HepG2 (cell line): ENCODE measurements around the gene SPAG9. TPM values are rescaled to one million over a fixed set of nuclear protein-coding genes. Genes with fewer than 3 reads are reported as not detected.
A peak's percentile ranks its signal among the peaks of the same experiment; 100 is the strongest.

ENCODE experiments used
- ASH2L ChIP-seq: fragments of 300-600, 200-600 bp; sonication (generic); IDR thresholded peaks from 2 replicates; pipeline ENCODE4 v1.7.0; 2017; ENCODE audit warnings: low read depth, mild to moderate bottlenecking, moderate library complexity, mixed read lengths, low read length; ENCODE audit not compliant: insufficient read length
- ATF7-NPFF ChIP-seq: sonication (generic); formaldehyde crosslinking; IDR thresholded peaks from 2 replicates; pipeline ENCODE4 v1.8.1; 2023; ENCODE audit warnings: mild to moderate bottlenecking, low read depth, missing genetic modification reagents, moderate library complexity
- FOXK2 ChIP-seq: fragments of 450-650 bp; IDR thresholded peaks from 2 replicates; pipeline ENCODE4 v1.6.1; 2016
- KAT8 ChIP-seq: IDR thresholded peaks from 2 replicates; pipeline ENCODE4 v1.6.1; 2016; ENCODE audit warnings: missing genetic modification reagents, missing compliant biosample characterization
- NAIF1 ChIP-seq: sonication (generic); formaldehyde crosslinking; IDR thresholded peaks from 2 replicates; pipeline ENCODE4 v1.5.0; 2020; ENCODE audit warnings: mild to moderate bottlenecking, missing genetic modification reagents, borderline replicate concordance
- ZFP62 ChIP-seq: sonication (generic); formaldehyde crosslinking; IDR thresholded peaks from 2 replicates; pipeline ENCODE4 v1.4.0; 2020; ENCODE audit warnings: missing genetic modification reagents
- ZNF232 ChIP-seq: sonication (generic); formaldehyde crosslinking; IDR thresholded peaks from 2 replicates; pipeline ENCODE4 v1.4.0; 2020; ENCODE audit warnings: missing genetic modification reagents, borderline replicate concordance
- ZNF703 ChIP-seq: sonication (generic); formaldehyde crosslinking; IDR thresholded peaks from 2 replicates; pipeline ENCODE4 v1.5.1; 2020; ENCODE audit warnings: missing genetic modification reagents, mild to moderate bottlenecking, moderate library complexity, borderline replicate concordance
- polyA plus RNA-seq, 8 experiments: library from polyadenylated mRNA; depleted of rRNA in 3 of 8; stranded (reverse) in 7 of 8; unstranded in 1 of 8; fragments of >200 nt; fragmentation: Illumina TruSeq in 4 of 8; extraction: Trizol in 4 of 8; gene quantifications; 2 replicates each; pipeline versions ENCODE4 v1.2.1 to v1.2.3, GENCODE V29; 2011 to 2016; ENCODE audit warnings: low read depth in 4 of 8, missing spikeins in 1 of 8, mixed read lengths in 1 of 8; ENCODE audit not compliant: insufficient read depth in 1 of 8
- total RNA-seq, 5 experiments: library from RNA; depleted of rRNA; stranded (reverse); fragments of >200 nt; fragmentation: Illumina TruSeq; extraction: Trizol; gene quantifications; 2 replicates each; pipeline ENCODE4 v1.2.3, GENCODE V29; 2016; ENCODE audit warnings: low read depth in 1 of 5
- TF ChIP-seq, protein P1 (sequence below): sonication (generic); formaldehyde crosslinking; IDR thresholded peaks from 2 replicates; pipeline ENCODE4 v1.4.0; 2020; ENCODE audit warnings: missing genetic modification reagents
- TF ChIP-seq, protein P2 (sequence below): sonication (generic); formaldehyde crosslinking; IDR thresholded peaks from 2 replicates; pipeline ENCODE4 v1.9.0; 2021; ENCODE audit warnings: missing genetic modification reagents, borderline replicate concordance
- TF ChIP-seq, protein P3 (sequence below): sonication (generic); formaldehyde crosslinking; IDR thresholded peaks from 2 replicates; pipeline ENCODE4 v1.4.0; 2020; ENCODE audit warnings: missing genetic modification reagents
- TF ChIP-seq, protein P4 (sequence below): sonication (generic); formaldehyde crosslinking; IDR thresholded peaks from 2 replicates; pipeline ENCODE4 v1.5.1; 2020; ENCODE audit warnings: mild to moderate bottlenecking, moderate library complexity, missing genetic modification reagents
- TF ChIP-seq, protein P5 (sequence below): sonication (generic); formaldehyde crosslinking; IDR thresholded peaks from 2 replicates; pipeline ENCODE4 v1.5.0; 2020; ENCODE audit warnings: mild to moderate bottlenecking, missing genetic modification reagents

The SPAG9 gene
- total and polyA plus RNA-seq, 2 of the 13 experiments (the other 11 are each of a cell fraction or from before 2014, with no cell fraction given) = 43.2 to 78.6 TPM

DNA sequence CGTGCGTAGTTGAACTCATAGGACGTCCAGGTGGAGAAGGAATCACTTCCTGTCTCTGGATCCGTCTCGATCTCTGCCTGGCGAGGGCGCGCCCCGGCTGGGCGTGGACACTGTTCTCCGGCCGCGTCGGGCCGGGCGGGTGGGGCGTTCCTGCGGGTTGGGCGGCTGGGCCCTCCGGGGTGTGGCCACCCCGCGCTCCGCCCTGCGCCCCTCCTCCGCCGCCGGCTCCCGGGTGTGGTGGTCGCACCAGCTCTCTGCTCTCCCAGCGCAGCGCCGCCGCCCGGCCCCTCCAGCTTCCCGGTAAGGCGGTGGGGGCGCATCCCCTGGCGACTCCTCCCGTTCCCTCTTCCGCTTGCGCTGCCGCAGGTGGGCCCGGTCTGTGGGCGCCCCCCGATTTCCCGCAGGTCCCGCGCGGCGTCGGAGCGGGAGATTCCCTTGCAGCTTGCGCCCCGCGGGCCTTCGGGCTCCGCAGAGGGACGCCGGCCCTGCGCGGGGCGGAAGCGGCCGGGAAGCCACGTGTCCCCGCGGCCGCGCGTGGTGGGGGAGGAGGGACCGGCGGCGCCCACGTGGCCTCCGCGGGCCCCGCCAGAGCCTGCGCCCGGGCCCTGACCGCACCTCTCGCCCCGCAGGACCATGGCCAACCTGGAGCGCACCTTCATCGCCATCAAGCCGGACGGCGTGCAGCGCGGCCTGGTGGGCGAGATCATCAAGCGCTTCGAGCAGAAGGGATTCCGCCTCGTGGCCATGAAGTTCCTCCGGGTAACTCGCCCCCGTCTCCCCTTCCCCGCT lies 45.7 kb upstream of the SPAG9 start, which contains the start of gene NME2 (continued):
- TF ChIP-seq, protein P1, sequence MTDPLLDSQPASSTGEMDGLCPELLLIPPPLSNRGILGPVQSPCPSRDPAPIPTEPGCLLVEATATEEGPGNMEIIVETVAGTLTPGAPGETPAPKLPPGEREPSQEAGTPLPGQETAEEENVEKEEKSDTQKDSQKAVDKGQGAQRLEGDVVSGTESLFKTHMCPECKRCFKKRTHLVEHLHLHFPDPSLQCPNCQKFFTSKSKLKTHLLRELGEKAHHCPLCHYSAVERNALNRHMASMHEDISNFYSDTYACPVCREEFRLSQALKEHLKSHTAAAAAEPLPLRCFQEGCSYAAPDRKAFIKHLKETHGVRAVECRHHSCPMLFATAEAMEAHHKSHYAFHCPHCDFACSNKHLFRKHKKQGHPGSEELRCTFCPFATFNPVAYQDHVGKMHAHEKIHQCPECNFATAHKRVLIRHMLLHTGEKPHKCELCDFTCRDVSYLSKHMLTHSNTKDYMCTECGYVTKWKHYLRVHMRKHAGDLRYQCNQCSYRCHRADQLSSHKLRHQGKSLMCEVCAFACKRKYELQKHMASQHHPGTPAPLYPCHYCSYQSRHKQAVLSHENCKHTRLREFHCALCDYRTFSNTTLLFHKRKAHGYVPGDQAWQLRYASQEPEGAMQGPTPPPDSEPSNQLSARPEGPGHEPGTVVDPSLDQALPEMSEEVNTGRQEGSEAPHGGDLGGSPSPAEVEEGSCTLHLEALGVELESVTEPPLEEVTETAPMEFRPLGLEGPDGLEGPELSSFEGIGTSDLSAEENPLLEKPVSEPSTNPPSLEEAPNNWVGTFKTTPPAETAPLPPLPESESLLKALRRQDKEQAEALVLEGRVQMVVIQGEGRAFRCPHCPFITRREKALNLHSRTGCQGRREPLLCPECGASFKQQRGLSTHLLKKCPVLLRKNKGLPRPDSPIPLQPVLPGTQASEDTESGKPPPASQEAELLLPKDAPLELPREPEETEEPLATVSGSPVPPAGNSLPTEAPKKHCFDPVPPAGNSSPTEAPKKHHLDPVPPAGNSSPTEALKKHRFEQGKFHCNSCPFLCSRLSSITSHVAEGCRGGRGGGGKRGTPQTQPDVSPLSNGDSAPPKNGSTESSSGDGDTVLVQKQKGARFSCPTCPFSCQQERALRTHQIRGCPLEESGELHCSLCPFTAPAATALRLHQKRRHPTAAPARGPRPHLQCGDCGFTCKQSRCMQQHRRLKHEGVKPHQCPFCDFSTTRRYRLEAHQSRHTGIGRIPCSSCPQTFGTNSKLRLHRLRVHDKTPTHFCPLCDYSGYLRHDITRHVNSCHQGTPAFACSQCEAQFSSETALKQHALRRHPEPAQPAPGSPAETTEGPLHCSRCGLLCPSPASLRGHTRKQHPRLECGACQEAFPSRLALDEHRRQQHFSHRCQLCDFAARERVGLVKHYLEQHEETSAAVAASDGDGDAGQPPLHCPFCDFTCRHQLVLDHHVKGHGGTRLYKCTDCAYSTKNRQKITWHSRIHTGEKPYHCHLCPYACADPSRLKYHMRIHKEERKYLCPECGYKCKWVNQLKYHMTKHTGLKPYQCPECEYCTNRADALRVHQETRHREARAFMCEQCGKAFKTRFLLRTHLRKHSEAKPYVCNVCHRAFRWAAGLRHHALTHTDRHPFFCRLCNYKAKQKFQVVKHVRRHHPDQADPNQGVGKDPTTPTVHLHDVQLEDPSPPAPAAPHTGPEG (CRISPR knock-in tag) = peak; percentile 48; the same call in 1 of the 2 replicates
- peak; percentile 66 for TF ChIP-seq KAT8 (CRISPR knock-in tag)
- TF ChIP-seq ATF7-NPFF (CRISPR knock-in tag) = peak; percentile 84
- TF ChIP-seq ASH2L = peak; percentile 11
- no peak for TF ChIP-seq FOXK2
- TF ChIP-seq, protein P2, sequence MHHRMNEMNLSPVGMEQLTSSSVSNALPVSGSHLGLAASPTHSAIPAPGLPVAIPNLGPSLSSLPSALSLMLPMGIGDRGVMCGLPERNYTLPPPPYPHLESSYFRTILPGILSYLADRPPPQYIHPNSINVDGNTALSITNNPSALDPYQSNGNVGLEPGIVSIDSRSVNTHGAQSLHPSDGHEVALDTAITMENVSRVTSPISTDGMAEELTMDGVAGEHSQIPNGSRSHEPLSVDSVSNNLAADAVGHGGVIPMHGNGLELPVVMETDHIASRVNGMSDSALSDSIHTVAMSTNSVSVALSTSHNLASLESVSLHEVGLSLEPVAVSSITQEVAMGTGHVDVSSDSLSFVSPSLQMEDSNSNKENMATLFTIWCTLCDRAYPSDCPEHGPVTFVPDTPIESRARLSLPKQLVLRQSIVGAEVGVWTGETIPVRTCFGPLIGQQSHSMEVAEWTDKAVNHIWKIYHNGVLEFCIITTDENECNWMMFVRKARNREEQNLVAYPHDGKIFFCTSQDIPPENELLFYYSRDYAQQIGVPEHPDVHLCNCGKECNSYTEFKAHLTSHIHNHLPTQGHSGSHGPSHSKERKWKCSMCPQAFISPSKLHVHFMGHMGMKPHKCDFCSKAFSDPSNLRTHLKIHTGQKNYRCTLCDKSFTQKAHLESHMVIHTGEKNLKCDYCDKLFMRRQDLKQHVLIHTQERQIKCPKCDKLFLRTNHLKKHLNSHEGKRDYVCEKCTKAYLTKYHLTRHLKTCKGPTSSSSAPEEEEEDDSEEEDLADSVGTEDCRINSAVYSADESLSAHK (CRISPR knock-in tag) = no peak
- no peak for TF ChIP-seq ZFP62
- no peak for TF ChIP-seq NAIF1 (CRISPR knock-in tag)
- TF ChIP-seq, protein P3, sequence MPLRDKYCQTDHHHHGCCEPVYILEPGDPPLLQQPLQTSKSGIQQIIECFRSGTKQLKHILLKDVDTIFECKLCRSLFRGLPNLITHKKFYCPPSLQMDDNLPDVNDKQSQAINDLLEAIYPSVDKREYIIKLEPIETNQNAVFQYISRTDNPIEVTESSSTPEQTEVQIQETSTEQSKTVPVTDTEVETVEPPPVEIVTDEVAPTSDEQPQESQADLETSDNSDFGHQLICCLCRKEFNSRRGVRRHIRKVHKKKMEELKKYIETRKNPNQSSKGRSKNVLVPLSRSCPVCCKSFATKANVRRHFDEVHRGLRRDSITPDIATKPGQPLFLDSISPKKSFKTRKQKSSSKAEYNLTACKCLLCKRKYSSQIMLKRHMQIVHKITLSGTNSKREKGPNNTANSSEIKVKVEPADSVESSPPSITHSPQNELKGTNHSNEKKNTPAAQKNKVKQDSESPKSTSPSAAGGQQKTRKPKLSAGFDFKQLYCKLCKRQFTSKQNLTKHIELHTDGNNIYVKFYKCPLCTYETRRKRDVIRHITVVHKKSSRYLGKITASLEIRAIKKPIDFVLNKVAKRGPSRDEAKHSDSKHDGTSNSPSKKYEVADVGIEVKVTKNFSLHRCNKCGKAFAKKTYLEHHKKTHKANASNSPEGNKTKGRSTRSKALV (CRISPR knock-in tag) = no peak
- peak; percentile 42; the same call in 1 of the 2 replicates for TF ChIP-seq ZNF232 (CRISPR knock-in tag)
- TF ChIP-seq, protein P4, sequence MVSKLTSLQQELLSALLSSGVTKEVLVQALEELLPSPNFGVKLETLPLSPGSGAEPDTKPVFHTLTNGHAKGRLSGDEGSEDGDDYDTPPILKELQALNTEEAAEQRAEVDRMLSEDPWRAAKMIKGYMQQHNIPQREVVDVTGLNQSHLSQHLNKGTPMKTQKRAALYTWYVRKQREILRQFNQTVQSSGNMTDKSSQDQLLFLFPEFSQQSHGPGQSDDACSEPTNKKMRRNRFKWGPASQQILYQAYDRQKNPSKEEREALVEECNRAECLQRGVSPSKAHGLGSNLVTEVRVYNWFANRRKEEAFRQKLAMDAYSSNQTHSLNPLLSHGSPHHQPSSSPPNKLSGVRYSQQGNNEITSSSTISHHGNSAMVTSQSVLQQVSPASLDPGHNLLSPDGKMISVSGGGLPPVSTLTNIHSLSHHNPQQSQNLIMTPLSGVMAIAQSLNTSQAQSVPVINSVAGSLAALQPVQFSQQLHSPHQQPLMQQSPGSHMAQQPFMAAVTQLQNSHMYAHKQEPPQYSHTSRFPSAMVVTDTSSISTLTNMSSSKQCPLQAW (CRISPR knock-in tag) = peak; percentile 95; the same call in 1 of the 2 replicates
- no peak for TF ChIP-seq ZNF703
- TF ChIP-seq, protein P5, sequence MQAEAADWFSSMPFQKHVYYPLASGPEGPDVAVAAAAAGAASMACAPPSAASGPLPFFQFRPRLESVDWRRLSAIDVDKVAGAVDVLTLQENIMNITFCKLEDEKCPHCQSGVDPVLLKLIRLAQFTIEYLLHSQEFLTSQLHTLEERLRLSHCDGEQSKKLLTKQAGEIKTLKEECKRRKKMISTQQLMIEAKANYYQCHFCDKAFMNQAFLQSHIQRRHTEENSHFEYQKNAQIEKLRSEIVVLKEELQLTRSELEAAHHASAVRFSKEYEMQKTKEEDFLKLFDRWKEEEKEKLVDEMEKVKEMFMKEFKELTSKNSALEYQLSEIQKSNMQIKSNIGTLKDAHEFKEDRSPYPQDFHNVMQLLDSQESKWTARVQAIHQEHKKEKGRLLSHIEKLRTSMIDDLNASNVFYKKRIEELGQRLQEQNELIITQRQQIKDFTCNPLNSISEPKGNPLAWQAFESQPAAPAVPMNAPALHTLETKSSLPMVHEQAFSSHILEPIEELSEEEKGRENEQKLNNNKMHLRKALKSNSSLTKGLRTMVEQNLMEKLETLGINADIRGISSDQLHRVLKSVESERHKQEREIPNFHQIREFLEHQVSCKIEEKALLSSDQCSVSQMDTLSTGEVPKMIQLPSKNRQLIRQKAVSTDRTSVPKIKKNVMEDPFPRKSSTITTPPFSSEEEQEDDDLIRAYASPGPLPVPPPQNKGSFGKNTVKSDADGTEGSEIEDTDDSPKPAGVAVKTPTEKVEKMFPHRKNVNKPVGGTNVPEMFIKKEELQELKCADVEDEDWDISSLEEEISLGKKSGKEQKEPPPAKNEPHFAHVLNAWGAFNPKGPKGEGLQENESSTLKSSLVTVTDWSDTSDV = no peak
